ENCODE results near the gene CD81. TPM values are rescaled to one million over a fixed set of nuclear protein-coding genes. Genes with fewer than 3 reads are reported as not detected.

The CD81 gene
- total and polyA plus RNA-seq, 2 experiments from 2014 or later, result 88.6 to 290 TPM

DNA sequence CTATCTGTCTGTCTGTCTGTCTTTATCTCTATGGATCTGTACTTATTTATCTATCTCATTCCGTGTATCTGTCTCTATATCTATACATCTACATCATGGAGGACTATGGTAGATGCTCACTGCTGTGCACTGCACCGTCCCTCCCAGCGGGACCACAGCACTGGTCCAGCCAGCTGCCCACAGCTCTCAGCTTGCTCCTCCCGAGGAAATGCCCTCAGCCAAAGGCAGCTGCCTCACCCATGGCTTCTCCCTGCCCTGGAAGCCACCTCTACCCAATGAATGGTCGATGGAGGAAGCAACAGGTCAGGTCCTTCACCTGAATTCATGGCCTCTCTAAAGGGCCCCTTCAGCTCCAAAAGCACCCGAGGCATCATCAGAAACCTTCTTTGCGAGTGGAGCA lies 14.7 kb upstream of the CD81 start (continued):
- TF ChIP-seq NANOG (IDR thresholded peaks at IDR 0.05; ENCODE audit: borderline replicate concordance), result no peak
- TF ChIP-seq, protein P1, sequence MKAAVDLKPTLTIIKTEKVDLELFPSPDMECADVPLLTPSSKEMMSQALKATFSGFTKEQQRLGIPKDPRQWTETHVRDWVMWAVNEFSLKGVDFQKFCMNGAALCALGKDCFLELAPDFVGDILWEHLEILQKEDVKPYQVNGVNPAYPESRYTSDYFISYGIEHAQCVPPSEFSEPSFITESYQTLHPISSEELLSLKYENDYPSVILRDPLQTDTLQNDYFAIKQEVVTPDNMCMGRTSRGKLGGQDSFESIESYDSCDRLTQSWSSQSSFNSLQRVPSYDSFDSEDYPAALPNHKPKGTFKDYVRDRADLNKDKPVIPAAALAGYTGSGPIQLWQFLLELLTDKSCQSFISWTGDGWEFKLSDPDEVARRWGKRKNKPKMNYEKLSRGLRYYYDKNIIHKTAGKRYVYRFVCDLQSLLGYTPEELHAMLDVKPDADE (IDR thresholded peaks at IDR 0.05), result no peak
- no peak for TF ChIP-seq EZH2phosphoT487 (IDR thresholded peaks at IDR 0.05; ENCODE audit: unreplicated experiment)
- no peak for TF ChIP-seq JUNB (IDR thresholded peaks at IDR 0.05; ENCODE audit: unreplicated experiment)
- no peak for TF ChIP-seq EZH2 (IDR thresholded peaks at IDR 0.05; ENCODE audit: low read depth, unreplicated experiment)
- TF ChIP-seq ZNF331 (CRISPR knock-in tag; IDR thresholded peaks at IDR 0.05; ENCODE audit: low read depth), result no peak
- no peak for TF ChIP-seq ZNF114 (CRISPR knock-in tag; IDR thresholded peaks at IDR 0.05)

DNA sequence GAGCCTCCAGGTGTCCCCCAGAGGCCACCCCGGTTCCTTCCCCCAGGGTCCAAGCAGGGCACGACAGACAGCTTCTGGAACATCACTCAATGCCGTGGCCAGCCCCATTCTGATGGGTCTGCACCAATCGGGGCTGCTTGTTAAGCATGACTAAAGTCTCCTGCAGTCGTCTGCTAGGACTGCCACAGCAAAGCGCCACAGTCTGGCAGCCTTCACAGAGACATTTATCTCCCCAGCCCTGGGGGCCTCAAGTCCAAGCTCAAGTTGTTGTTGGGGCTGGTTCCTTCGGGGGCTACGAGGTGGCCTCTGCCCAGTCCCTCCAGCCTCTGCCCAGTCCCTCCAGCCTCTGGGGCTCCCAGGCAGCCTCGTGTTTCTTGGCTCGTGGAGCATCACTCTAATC lies 14.0 kb upstream of the CD81 start:
- no peaks in the 10 kb centered on the region for H3K36me3 ChIP-seq (ENCODE audit: insufficient read depth)
- H3K4me2 ChIP-seq, result no peak overlapping the region
- no peak overlapping the region for H2AFZ ChIP-seq
- H3K27ac Mint-ChIP-seq, result no peak overlapping the region
- no peaks in the 10 kb centered on the region; the same call in 2 of the 3 replicates for H3K36me3 Mint-ChIP-seq (ENCODE audit: low read depth)
- H3K9me3 Mint-ChIP-seq, result no peaks in the 10 kb centered on the region; the same call in 2 of the 3 replicates
- H3K4me1 Mint-ChIP-seq, result no peaks in the 10 kb centered on the region
- no peaks in the 10 kb centered on the region for H3F3A ChIP-seq (replicated peaks; ENCODE audit: low read depth)
- peaks cover 4% of the 10 kb centered on the region for H3K27me3 Mint-ChIP-seq (ENCODE audit: insufficient read depth, low read depth, poor library complexity)
- H3K79me2 ChIP-seq (replicated peaks; ENCODE audit: insufficient read depth), result no peaks in the 10 kb centered on the region
- H3K4me3 ChIP-seq, result no peak overlapping the region
- no peaks in the 10 kb centered on the region for H3K9me2 ChIP-seq (ENCODE audit: insufficient read depth)
- H3K4me3 Mint-ChIP-seq, result no peak overlapping the region
- no peaks in the 10 kb centered on the region for H4K20me1 ChIP-seq (replicated peaks; ENCODE audit: insufficient read depth)
- H3K4me1 ChIP-seq (ENCODE audit: insufficient read depth), result no peaks in the 10 kb centered on the region
- no peaks in the 10 kb centered on the region for H3K27me3 ChIP-seq (ENCODE audit: insufficient read depth)
- no peak overlapping the region for H3K27ac ChIP-seq (ENCODE audit: low read depth)
- no peak; the same call in 1 of the 3 replicates for ATAC-seq
- DNase-seq (ENCODE audit: low spot score), result no peak
- no peak for TF ChIP-seq NANOG (IDR thresholded peaks at IDR 0.05; ENCODE audit: borderline replicate concordance)
- TF ChIP-seq CREB1 (CRISPR knock-in tag; IDR thresholded peaks at IDR 0.05; ENCODE audit: low read depth), result no peak
- TF ChIP-seq REST (IDR thresholded peaks at IDR 0.05; ENCODE audit: unreplicated experiment), result no peak
- TF ChIP-seq POLR2AphosphoS5 (IDR thresholded peaks at IDR 0.05; ENCODE audit: low read depth), result no peak
- TF ChIP-seq JUNB (IDR thresholded peaks at IDR 0.05; ENCODE audit: unreplicated experiment), result no peak
- no peak for TF ChIP-seq STAT1 (IDR thresholded peaks at IDR 0.05; ENCODE audit: unreplicated experiment)
- TF ChIP-seq, protein P2, sequence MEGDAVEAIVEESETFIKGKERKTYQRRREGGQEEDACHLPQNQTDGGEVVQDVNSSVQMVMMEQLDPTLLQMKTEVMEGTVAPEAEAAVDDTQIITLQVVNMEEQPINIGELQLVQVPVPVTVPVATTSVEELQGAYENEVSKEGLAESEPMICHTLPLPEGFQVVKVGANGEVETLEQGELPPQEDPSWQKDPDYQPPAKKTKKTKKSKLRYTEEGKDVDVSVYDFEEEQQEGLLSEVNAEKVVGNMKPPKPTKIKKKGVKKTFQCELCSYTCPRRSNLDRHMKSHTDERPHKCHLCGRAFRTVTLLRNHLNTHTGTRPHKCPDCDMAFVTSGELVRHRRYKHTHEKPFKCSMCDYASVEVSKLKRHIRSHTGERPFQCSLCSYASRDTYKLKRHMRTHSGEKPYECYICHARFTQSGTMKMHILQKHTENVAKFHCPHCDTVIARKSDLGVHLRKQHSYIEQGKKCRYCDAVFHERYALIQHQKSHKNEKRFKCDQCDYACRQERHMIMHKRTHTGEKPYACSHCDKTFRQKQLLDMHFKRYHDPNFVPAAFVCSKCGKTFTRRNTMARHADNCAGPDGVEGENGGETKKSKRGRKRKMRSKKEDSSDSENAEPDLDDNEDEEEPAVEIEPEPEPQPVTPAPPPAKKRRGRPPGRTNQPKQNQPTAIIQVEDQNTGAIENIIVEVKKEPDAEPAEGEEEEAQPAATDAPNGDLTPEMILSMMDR (conservative IDR thresholded peaks at IDR 0.05; ENCODE audit: low read depth in 2 of 2), result no peak
- no peak for TF ChIP-seq ZNF114 (CRISPR knock-in tag; IDR thresholded peaks at IDR 0.05)
- TF ChIP-seq ZNF331 (CRISPR knock-in tag; IDR thresholded peaks at IDR 0.05; ENCODE audit: low read depth), result no peak
- no peak for TF ChIP-seq EZH2phosphoT487 (IDR thresholded peaks at IDR 0.05; ENCODE audit: unreplicated experiment)
- TF ChIP-seq, protein P1 (IDR thresholded peaks at IDR 0.05), result no peak
- no peak for TF ChIP-seq EZH2 (IDR thresholded peaks at IDR 0.05; ENCODE audit: low read depth, unreplicated experiment)
